Measurements from ENCODE around the gene TNFRSF25.
A peak's percentile ranks its signal among the peaks of the same experiment; 100 is the strongest.

The TNFRSF25 gene

GRCh38 chr1:6491480-6491962, 25.5 kb upstream of the TNFRSF25 start, which contains the start of gene PLEKHG5:
Gene PLEKHG5 (minus strand): TSS chr1:6491667. CDS start chr1:6477571, 14,096 bp downstream.
- peak within 1 kb of the TSS; percentile 79 for H3K4me3 ChIP-seq (ENCODE audit: low read length)
- H3K9ac ChIP-seq (ENCODE audit: low read depth, low read length), result peak within 1 kb of the TSS; percentile 79

GRCh38 chr1:6491081-6491449, 25.1 kb upstream of the TNFRSF25 start:
- H3K27me3 ChIP-seq (ENCODE audit: control insufficient read depth, insufficient read depth, low read length), result no peaks in the 10 kb centered on the region

More at GRCh38 chr1:6491480-6491962, 25.5 kb upstream of the TNFRSF25 start, which contains the start of gene PLEKHG5:
- no peaks in the 10 kb centered on the region for H3K9me3 ChIP-seq (replicated peaks; ENCODE audit: low read length)
- peak within 1 kb of the TSS; percentile 99 for H3K4me2 ChIP-seq (ENCODE audit: low read length)
- no peaks in the 10 kb centered on the region for H3K27me3 ChIP-seq (ENCODE audit: control insufficient read depth, insufficient read depth, low read length)
- H3K36me3 ChIP-seq (ENCODE audit: insufficient read depth, low read length), result no peaks in the 10 kb centered on the region
- peaks cover 31% of the 10 kb centered on the region for H3K4me1 ChIP-seq (ENCODE audit: control insufficient read depth, insufficient read depth, low read length)

DNA sequence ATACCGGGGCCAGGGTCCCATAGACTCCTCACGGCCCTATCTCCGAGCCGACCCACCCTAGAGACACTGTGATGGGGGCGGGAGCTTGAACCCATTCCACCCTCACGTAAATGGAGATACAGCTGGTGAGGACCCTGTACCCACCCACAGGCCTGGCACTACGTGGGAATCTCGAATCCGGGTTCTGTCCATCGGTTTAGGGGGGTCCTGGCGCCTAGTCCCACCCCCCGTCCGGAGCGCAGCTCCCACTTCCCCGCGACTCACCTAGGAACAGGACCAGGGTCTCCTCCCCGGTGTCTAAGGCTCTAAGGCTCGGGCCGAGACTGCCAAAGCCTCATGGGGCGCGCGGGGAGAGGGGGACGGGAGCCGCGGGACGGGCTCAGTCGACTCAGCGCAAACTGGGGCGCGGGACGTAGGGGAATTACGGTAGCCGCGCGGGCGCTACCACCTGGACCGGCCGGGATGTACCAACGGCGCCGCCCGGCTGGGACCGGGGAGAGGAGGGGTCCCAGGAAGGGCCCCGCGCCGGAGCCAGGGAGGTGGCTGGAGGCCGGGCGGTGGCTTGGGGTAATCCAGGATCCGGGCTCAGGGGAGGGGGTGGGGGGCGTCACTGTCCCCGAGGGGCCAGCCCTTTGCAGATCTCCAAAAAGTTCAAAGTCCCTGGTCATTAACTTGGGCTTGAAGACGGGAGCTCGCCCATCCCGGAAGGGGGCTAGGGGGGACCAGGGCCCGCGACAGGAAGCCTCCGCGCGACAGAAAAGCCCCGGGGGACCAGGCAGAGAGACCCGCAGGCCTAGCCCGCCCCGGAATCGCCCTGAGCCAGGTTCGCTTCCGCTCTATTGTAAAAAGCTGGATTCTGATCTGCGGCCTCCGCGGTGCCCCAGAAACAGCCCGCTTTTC, 24.5 kb upstream of the TNFRSF25 start:
- Histone ChIP-seq H3K4me2 (ENCODE audit: low read length) (peak overlapping the region; percentile 99), H3K36me3 (ENCODE audit: insufficient read depth, low read length) (no peaks in the 10 kb centered on the region), H3K4me3 (ENCODE audit: low read length) (peak overlapping the region; percentile 79), H3K4me1 (ENCODE audit: control insufficient read depth, insufficient read depth, low read length) (peaks cover 25% of the 10 kb centered on the region), H3K9me3 (replicated peaks; ENCODE audit: low read length) (no peaks in the 10 kb centered on the region), H3K27me3 (ENCODE audit: control insufficient read depth, insufficient read depth, low read length) (no peaks in the 10 kb centered on the region), H3K9ac (ENCODE audit: low read depth, low read length) (peak overlapping the region; percentile 79)

More at GRCh38 chr1:6491081-6491449, 25.1 kb upstream of the TNFRSF25 start:
- no peaks in the 10 kb centered on the region for H3K9me3 ChIP-seq (replicated peaks; ENCODE audit: low read length)
- no peaks in the 10 kb centered on the region for H3K36me3 ChIP-seq (ENCODE audit: insufficient read depth, low read length)
- peaks cover 30% of the 10 kb centered on the region for H3K4me1 ChIP-seq (ENCODE audit: control insufficient read depth, insufficient read depth, low read length)
- peak overlapping the region; percentile 79 for H3K9ac ChIP-seq (ENCODE audit: low read depth, low read length)
- H3K4me2 ChIP-seq (ENCODE audit: low read length), result peak overlapping the region; percentile 99
- H3K4me3 ChIP-seq (ENCODE audit: low read length), result peak overlapping the region; percentile 79

DNA sequence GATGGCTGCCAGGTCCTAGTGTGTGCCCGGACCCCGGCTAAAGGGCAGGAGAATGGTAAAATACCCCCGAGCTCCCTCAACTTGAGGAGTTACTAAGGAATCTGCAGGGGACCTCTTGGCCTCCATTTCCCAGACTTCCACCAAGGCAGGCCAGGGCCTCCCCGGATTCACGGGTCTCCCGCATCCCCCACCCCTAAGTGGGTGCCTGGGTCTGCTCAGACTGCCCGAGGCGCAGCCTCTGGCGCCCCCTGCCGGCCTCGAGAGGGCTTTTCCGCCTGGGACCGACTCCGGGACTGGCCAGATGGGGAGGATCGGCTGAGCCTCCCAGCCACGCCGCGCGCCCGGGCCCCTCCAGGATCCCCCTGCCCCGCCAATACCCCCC, 23.8 kb upstream of the TNFRSF25 start:
- Histone ChIP-seq H3K27me3 (ENCODE audit: control insufficient read depth, insufficient read depth, low read length) (no peaks in the 10 kb centered on the region), H3K4me1 (ENCODE audit: control insufficient read depth, insufficient read depth, low read length) (peaks cover 24% of the 10 kb centered on the region), H3K36me3 (ENCODE audit: insufficient read depth, low read length) (no peaks in the 10 kb centered on the region), H3K4me2 (ENCODE audit: low read length) (peak overlapping the region; percentile 99), H3K9ac (ENCODE audit: low read depth, low read length) (peak overlapping the region; percentile 79), H3K9me3 (replicated peaks; ENCODE audit: low read length) (no peaks in the 10 kb centered on the region), H3K4me3 (ENCODE audit: low read length) (peak overlapping the region; percentile 79)

DNA sequence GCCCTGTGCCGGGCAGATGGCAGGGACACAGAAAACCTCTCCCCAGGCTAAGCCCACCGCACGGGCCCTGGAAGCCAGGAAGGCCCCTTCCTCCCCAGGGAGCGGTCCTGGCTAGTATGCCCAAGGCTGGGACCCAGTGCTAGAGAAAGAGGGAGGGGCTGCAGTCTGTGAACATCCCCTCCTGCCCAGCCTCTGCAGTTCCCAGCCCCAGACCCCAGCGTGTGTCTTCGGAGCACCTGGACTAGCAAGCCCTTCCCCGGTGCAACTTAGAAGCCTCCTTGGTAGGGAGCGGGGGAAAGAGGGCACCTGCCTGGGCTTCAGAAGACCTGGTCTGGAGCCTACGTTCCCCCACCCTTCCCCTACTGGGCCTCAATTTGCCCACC, 23.4 kb upstream of the TNFRSF25 start:
- Histone ChIP-seq H3K4me1 (ENCODE audit: control insufficient read depth, insufficient read depth, low read length) (peaks cover 24% of the 10 kb centered on the region), H3K9me3 (replicated peaks; ENCODE audit: low read length) (no peaks in the 10 kb centered on the region), H3K9ac (ENCODE audit: low read depth, low read length) (no peak overlapping the region), H3K4me2 (ENCODE audit: low read length) (peak overlapping the region; percentile 99), H3K4me3 (ENCODE audit: low read length) (no peak overlapping the region), H3K36me3 (ENCODE audit: insufficient read depth, low read length) (no peaks in the 10 kb centered on the region), H3K27me3 (ENCODE audit: control insufficient read depth, insufficient read depth, low read length) (no peaks in the 10 kb centered on the region)

DNA sequence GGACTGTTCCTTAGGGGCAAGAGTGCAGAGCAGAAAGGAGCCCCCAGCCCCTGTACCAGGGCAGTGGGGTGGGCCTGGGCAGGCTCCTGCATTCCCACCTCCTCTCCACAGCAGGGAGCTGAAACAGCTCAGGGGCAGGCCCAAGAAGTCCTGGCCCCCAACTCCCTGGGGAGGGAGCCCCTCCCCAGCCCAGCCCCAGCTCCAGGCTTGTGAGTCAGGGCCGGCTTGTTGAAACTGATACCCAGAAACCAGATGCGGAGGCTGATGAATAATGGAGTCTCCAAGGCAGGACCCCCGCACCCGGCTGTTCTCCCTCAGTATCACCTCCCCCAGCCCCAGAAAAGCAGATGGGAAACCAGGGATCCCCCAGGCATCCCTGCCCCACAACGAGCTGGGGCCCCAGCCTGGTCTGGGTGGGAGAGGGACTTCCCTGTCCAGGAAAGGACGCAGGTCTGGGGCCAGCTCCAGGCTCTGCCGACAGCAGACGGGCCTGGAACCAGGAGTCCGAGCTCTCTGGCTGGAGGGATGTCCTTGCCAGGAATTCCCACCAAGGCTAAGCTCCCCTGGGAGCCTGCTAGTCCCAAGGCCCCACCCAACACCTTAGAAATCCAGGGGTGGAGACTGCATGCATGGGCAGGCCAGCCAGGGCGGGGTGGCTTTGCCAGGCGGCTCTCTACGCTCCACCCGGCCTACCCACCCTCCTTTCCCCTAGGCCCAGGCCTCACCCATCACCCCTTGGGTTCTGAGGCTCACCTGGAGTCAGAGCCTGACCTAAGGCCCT, 22.8 kb upstream of the TNFRSF25 start:
- Histone ChIP-seq H3K27me3 (ENCODE audit: control insufficient read depth, insufficient read depth, low read length) (no peaks in the 10 kb centered on the region), H3K4me3 (ENCODE audit: low read length) (no peak overlapping the region), H3K4me1 (ENCODE audit: control insufficient read depth, insufficient read depth, low read length) (peaks cover 24% of the 10 kb centered on the region), H3K36me3 (ENCODE audit: insufficient read depth, low read length) (no peaks in the 10 kb centered on the region), H3K9ac (ENCODE audit: low read depth, low read length) (no peak overlapping the region), H3K4me2 (ENCODE audit: low read length) (no peak overlapping the region), H3K9me3 (replicated peaks; ENCODE audit: low read length) (no peaks in the 10 kb centered on the region)

GRCh38 chr1:6487804-6488484, 22.0 kb upstream of the TNFRSF25 start:
- peaks cover 24% of the 10 kb centered on the region for H3K4me1 ChIP-seq (ENCODE audit: control insufficient read depth, insufficient read depth, low read length)
- H3K4me3 ChIP-seq (ENCODE audit: low read length), result no peak overlapping the region
- H3K27me3 ChIP-seq (ENCODE audit: control insufficient read depth, insufficient read depth, low read length), result no peaks in the 10 kb centered on the region
- H3K36me3 ChIP-seq (ENCODE audit: insufficient read depth, low read length), result no peaks in the 10 kb centered on the region
- no peaks in the 10 kb centered on the region for H3K9me3 ChIP-seq (replicated peaks; ENCODE audit: low read length)
- H3K4me2 ChIP-seq (ENCODE audit: low read length), result no peak overlapping the region
- no peak overlapping the region for H3K9ac ChIP-seq (ENCODE audit: low read depth, low read length)

- H3K4me1 ChIP-seq (ENCODE audit: control insufficient read depth, insufficient read depth, low read length), result peaks cover 14% of the 10 kb centered on the region
- no peak overlapping the region for H3K4me3 ChIP-seq (ENCODE audit: low read length)
- H3K4me2 ChIP-seq (ENCODE audit: low read length), result peak overlapping the region; percentile 14
- H3K27me3 ChIP-seq (ENCODE audit: control insufficient read depth, insufficient read depth, low read length), result no peaks in the 10 kb centered on the region
- H3K9me3 ChIP-seq (replicated peaks; ENCODE audit: low read length), result no peaks in the 10 kb centered on the region
- no peaks in the 10 kb centered on the region for H3K36me3 ChIP-seq (ENCODE audit: insufficient read depth, low read length)
- no peak overlapping the region for H3K9ac ChIP-seq (ENCODE audit: low read depth, low read length)
Observed at GRCh38 chr1:6486433-6487011, 20.5 kb upstream of the TNFRSF25 start.

GRCh38 chr1:6485168-6486101, 19.5 kb upstream of the TNFRSF25 start:
- Histone ChIP-seq H3K27me3 (ENCODE audit: control insufficient read depth, insufficient read depth, low read length) (no peaks in the 10 kb centered on the region), H3K4me3 (ENCODE audit: low read length) (no peak overlapping the region), H3K9ac (ENCODE audit: low read depth, low read length) (no peak overlapping the region), H3K4me2 (ENCODE audit: low read length) (peak overlapping the region; percentile 23), H3K36me3 (ENCODE audit: insufficient read depth, low read length) (no peaks in the 10 kb centered on the region), H3K4me1 (ENCODE audit: control insufficient read depth, insufficient read depth, low read length) (peaks cover 8% of the 10 kb centered on the region), H3K9me3 (replicated peaks; ENCODE audit: low read length) (no peaks in the 10 kb centered on the region)

- no peak overlapping the region for H3K9ac ChIP-seq (ENCODE audit: low read depth, low read length)
Observed at GRCh38 chr1:6484826-6485167, 18.8 kb upstream of the TNFRSF25 start.

More at GRCh38 chr1:6484826-6485167, 18.8 kb upstream of the TNFRSF25 start:
- no peak overlapping the region for H3K4me2 ChIP-seq (ENCODE audit: low read length)
- H3K4me3 ChIP-seq (ENCODE audit: low read length), result no peak overlapping the region
- no peaks in the 10 kb centered on the region for H3K27me3 ChIP-seq (ENCODE audit: control insufficient read depth, insufficient read depth, low read length)
- H3K9me3 ChIP-seq (replicated peaks; ENCODE audit: low read length), result no peaks in the 10 kb centered on the region
- no peaks in the 10 kb centered on the region for H3K36me3 ChIP-seq (ENCODE audit: insufficient read depth, low read length)
- peaks cover 8% of the 10 kb centered on the region for H3K4me1 ChIP-seq (ENCODE audit: control insufficient read depth, insufficient read depth, low read length)
